ENCODE data around the gene RTP1.
A peak's percentile ranks its signal among the peaks of the same experiment; 100 is the strongest.
"Not testable (repeated sequence)": the region's sequence is repeated elsewhere in the genome, so short reads cannot be mapped to it uniquely, and the experiment has no call there.

RTP1 gene

GRCh38 chr3:187197335-187197649 is at the start of gene RTP1:
TSS of gene RTP1 (plus strand) at chr3:187197486. CDS start at chr3:187197516, 30 bp downstream.
- DNase-seq, result no peak

GRCh38 chr3:187150186-187150585 is 47.1 kb upstream of the RTP1 start:
- DNase-seq, result no peak

GRCh38 chr3:187150599-187150998 is 46.7 kb upstream of the RTP1 start:
- no peak for DNase-seq

- no peak for DNase-seq
These were observed 35.7 kb upstream of the RTP1 start for GRCh38 chr3:187161556-187161955.

- DNase-seq, result no peak
These were observed 34.9 kb upstream of the RTP1 start for GRCh38 chr3:187162265-187162953.

GRCh38 chr3:187165144-187165543 is 32.1 kb upstream of the RTP1 start:
- DNase-seq, result peak; percentile 75

- no peak for DNase-seq
These were observed 30.5 kb upstream of the RTP1 start for GRCh38 chr3:187166750-187167149.

GRCh38 chr3:187167777-187168176 is 29.5 kb upstream of the RTP1 start:
- no peak for DNase-seq

GRCh38 chr3:187169231-187169960 is 27.9 kb upstream of the RTP1 start:
- DNase-seq, result no peak

- DNase-seq, result not testable (repeated sequence)
These were observed 26.4 kb upstream of the RTP1 start for GRCh38 chr3:187170911-187171310.

GRCh38 chr3:187172929-187173328 is 24.4 kb upstream of the RTP1 start:
- DNase-seq, result no peak

- no peak for DNase-seq
These were observed 15.7 kb upstream of the RTP1 start for GRCh38 chr3:187181454-187182170.

- DNase-seq, result no peak
These were observed 13.9 kb upstream of the RTP1 start for GRCh38 chr3:187183210-187183862.

- DNase-seq, result no peak
These were observed 13.4 kb upstream of the RTP1 start for GRCh38 chr3:187183903-187184302.

GRCh38 chr3:187185759-187186158 is 11.5 kb upstream of the RTP1 start:
- DNase-seq, result no peak

- DNase-seq, result no peak
These were observed 10.9 kb upstream of the RTP1 start for GRCh38 chr3:187186375-187186774.

- no peak for DNase-seq
These were observed 10.4 kb upstream of the RTP1 start for GRCh38 chr3:187186801-187187421.

- no peak for DNase-seq
These were observed 8.4 kb upstream of the RTP1 start for GRCh38 chr3:187188931-187189330.

GRCh38 chr3:187191271-187191670 is 6.0 kb upstream of the RTP1 start:
- DNase-seq, result no peak

GRCh38 chr3:187193181-187193580 is 4.1 kb upstream of the RTP1 start:
- DNase-seq, result no peak

- no peak for DNase-seq
These were observed 532 bp upstream of the RTP1 start for GRCh38 chr3:187196573-187197334.

GRCh38 chr3:187198490-187198889 is 1.2 kb downstream of the RTP1 start:
- DNase-seq, result no peak

Data from NCI-H2029 (cell line).